ENCODE results near the gene TRUB2. TPM values are rescaled to one million over a fixed set of nuclear protein-coding genes. Genes with fewer than 3 reads are reported as not detected.

TRUB2 gene
- total RNA-seq, 1 experiment from 2014 or later = 22.5 TPM

DNA sequence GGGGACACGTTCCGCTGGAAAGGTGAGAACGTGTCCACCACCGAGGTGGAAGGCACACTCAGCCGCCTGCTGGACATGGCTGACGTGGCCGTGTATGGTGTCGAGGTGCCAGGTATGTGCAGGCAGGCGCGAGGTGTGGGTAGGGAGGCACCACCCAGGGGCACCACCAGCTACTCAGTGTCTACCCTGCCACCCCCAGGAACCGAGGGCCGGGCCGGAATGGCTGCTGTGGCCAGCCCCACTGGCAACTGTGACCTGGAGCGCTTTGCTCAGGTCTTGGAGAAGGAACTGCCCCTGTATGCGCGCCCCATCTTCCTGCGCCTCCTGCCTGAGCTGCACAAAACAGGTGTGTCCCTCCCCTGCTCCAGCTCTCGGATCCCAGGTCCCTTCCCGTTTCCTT is 33.2 kb upstream of the TRUB2 start:
- H3K4me3 ChIP-seq (ENCODE audit: low read depth in 2 of 2, low read length in 2 of 2) = no peak overlapping the region
- DNase-seq (ENCODE audit: low read depth, low spot score) = no peak
- no peaks in the 10 kb centered on the region; the same call in 1 of the 2 replicates for H3K4me1 ChIP-seq (ENCODE audit: control insufficient read depth, insufficient read depth, low read length)
- no peaks in the 10 kb centered on the region for H3K36me3 ChIP-seq (ENCODE audit: control insufficient read depth, insufficient read depth, low read length)
- intact Hi-C loops (cut with micrococcal nuclease; ENCODE audit: unreplicated experiment) = no loop called here
- no peak for TF ChIP-seq TCF7L2 (IDR thresholded peaks at IDR 0.05; ENCODE audit: low read depth, low read length)
- TF ChIP-seq POLR2AphosphoS5 (IDR thresholded peaks at IDR 0.05; ENCODE audit: low read depth, low read length) = no peak
- TF ChIP-seq, protein P1, sequence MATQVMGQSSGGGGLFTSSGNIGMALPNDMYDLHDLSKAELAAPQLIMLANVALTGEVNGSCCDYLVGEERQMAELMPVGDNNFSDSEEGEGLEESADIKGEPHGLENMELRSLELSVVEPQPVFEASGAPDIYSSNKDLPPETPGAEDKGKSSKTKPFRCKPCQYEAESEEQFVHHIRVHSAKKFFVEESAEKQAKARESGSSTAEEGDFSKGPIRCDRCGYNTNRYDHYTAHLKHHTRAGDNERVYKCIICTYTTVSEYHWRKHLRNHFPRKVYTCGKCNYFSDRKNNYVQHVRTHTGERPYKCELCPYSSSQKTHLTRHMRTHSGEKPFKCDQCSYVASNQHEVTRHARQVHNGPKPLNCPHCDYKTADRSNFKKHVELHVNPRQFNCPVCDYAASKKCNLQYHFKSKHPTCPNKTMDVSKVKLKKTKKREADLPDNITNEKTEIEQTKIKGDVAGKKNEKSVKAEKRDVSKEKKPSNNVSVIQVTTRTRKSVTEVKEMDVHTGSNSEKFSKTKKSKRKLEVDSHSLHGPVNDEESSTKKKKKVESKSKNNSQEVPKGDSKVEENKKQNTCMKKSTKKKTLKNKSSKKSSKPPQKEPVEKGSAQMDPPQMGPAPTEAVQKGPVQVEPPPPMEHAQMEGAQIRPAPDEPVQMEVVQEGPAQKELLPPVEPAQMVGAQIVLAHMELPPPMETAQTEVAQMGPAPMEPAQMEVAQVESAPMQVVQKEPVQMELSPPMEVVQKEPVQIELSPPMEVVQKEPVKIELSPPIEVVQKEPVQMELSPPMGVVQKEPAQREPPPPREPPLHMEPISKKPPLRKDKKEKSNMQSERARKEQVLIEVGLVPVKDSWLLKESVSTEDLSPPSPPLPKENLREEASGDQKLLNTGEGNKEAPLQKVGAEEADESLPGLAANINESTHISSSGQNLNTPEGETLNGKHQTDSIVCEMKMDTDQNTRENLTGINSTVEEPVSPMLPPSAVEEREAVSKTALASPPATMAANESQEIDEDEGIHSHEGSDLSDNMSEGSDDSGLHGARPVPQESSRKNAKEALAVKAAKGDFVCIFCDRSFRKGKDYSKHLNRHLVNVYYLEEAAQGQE (IDR thresholded peaks at IDR 0.05; ENCODE audit: insufficient read depth in 1 of 2, low read depth in 2 of 2, low read length in 1 of 2) = no peak
- TF ChIP-seq, protein P2, sequence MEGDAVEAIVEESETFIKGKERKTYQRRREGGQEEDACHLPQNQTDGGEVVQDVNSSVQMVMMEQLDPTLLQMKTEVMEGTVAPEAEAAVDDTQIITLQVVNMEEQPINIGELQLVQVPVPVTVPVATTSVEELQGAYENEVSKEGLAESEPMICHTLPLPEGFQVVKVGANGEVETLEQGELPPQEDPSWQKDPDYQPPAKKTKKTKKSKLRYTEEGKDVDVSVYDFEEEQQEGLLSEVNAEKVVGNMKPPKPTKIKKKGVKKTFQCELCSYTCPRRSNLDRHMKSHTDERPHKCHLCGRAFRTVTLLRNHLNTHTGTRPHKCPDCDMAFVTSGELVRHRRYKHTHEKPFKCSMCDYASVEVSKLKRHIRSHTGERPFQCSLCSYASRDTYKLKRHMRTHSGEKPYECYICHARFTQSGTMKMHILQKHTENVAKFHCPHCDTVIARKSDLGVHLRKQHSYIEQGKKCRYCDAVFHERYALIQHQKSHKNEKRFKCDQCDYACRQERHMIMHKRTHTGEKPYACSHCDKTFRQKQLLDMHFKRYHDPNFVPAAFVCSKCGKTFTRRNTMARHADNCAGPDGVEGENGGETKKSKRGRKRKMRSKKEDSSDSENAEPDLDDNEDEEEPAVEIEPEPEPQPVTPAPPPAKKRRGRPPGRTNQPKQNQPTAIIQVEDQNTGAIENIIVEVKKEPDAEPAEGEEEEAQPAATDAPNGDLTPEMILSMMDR (IDR thresholded peaks at IDR 0.05) = no peak
- no peak for TF ChIP-seq SIN3A (IDR thresholded peaks at IDR 0.05; ENCODE audit: borderline replicate concordance, insufficient read depth, low read depth, low read length)
- H3K27me3 ChIP-seq (ENCODE audit: control insufficient read depth, insufficient read depth, low read length) = no peaks in the 10 kb centered on the region
- ChIA-PET CTCF (no interaction called here), POLR2A (no interaction called here)
- ATAC-seq = no peak
- in situ Hi-C loops (cut with HindIII; ENCODE audit: low pct_unique_long_range_greater_than_20kb, low sequenced_read_pairs) = no loop called here
- BruUV-seq (replicated peaks) = no TSS peak
- H3K9me3 ChIP-seq (ENCODE audit: control insufficient read depth, insufficient read depth, low read depth, low read length) = no peaks in the 10 kb centered on the region
- H3K27ac ChIP-seq (ENCODE audit: low read length) = no peak overlapping the region

DNA sequence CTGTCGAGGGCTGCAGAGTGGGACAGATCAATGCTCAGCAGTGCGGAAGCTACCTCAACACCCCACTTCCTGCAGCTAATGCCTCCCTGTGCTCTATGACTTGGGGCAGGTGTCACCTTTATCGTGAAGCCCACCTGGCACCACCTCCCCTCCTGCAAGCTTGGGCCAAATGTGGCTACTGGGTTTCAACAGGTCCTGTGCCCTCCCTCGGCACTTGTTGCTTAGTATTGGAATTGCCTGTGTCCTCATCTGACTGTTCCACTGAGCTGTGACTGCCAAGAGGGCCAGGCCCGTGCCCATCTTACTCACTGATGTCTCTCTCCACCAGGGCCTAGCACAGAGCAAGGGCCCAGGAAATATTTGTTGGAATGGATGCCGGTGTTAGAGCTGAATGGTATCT is 27.5 kb upstream of the TRUB2 start:
- Histone ChIP-seq H3K4me1 (ENCODE audit: control insufficient read depth, insufficient read depth, low read length) (no peaks in the 10 kb centered on the region), H3K27ac (ENCODE audit: low read length) (no peak overlapping the region), H3K9me3 (ENCODE audit: control insufficient read depth, insufficient read depth, low read depth, low read length) (no peaks in the 10 kb centered on the region), H3K27me3 (ENCODE audit: control insufficient read depth, insufficient read depth, low read length) (no peaks in the 10 kb centered on the region), H3K4me3 (ENCODE audit: low read depth in 2 of 2, low read length in 2 of 2) (no peak overlapping the region), H3K36me3 (ENCODE audit: control insufficient read depth, insufficient read depth, low read length) (no peaks in the 10 kb centered on the region)
- ChIA-PET CTCF (no interaction called here), POLR2A (no interaction called here)
- intact Hi-C loops (cut with micrococcal nuclease; ENCODE audit: unreplicated experiment) = loop anchor here (10.0 kb wide), 1 partner anchor 55 kb away; no protein-coding TSS in a partner anchor
- in situ Hi-C loops (cut with HindIII; ENCODE audit: low pct_unique_long_range_greater_than_20kb, low sequenced_read_pairs) = no loop called here
- ATAC-seq = no peak
- TF ChIP-seq POLR2AphosphoS5 (IDR thresholded peaks at IDR 0.05; ENCODE audit: low read depth, low read length) = no peak
- TF ChIP-seq, protein P1 (IDR thresholded peaks at IDR 0.05; ENCODE audit: insufficient read depth in 1 of 2, low read depth in 2 of 2, low read length in 1 of 2) = no peak
- TF ChIP-seq, protein P2 (IDR thresholded peaks at IDR 0.05) = no peak
- DNase-seq (ENCODE audit: low read depth, low spot score) = no peak
- BruUV-seq (replicated peaks) = no TSS peak

Measured in Panc1 (cell line).